Hematopoietic multipotent progenitor cell (in vitro differentiated cells): ENCODE measurements around the gene FBXL3. TPM values are rescaled to one million over a fixed set of nuclear protein-coding genes. Genes with fewer than 3 reads are reported as not detected.
"Not testable (repeated sequence)": the region's sequence is repeated elsewhere in the genome, so short reads cannot be mapped to it uniquely, and the experiment has no call there.

Experiments
- DNase-seq, 3 donors: peaks; one replicate each; pipeline ENCODE4 v3.0.0-alpha.2; 2011 to 2015; ENCODE audit warnings: low read depth in 2 of 3, low spot score in 2 of 3
- total RNA-seq: library from RNA; depleted of rRNA; stranded (reverse); fragments of >200 nt; gene quantifications from one replicate; pipeline ENCODE4 v1.2.3, GENCODE V29; 2012

FBXL3 gene
- total RNA-seq, 1 donor, result 45.0 TPM

GRCh38 chr13:76991796-76992547 lies 35.0 kb downstream of the FBXL3 start, which contains the start of gene CLN5:
TSS of gene CLN5 (plus strand) at chr13:76992081. CDS start at chr13:76992099, 18 bp downstream.
- peak; percentile 95 to 97 (median 96) for DNase-seq

GRCh38 chr13:76991432-76991795 lies 35.5 kb downstream of the FBXL3 start:
- peak; percentile 42 to 56 (median 50) for DNase-seq

- DNase-seq, result no peak
Measured at GRCh38 chr13:76983676-76984075, 43.3 kb downstream of the FBXL3 start.

GRCh38 chr13:76982061-76982460 lies 44.9 kb downstream of the FBXL3 start:
- no peak for DNase-seq

GRCh38 chr13:76980075-76980718 lies 46.8 kb downstream of the FBXL3 start:
- DNase-seq, result peak; percentile 70 to 76 (median 72)

GRCh38 chr13:76976929-76977328 lies 50.0 kb downstream of the FBXL3 start:
- DNase-seq, result no peak

- peak in 1 of 3 donors; percentile 60 for DNase-seq
Measured at GRCh38 chr13:76976490-76976889, 50.5 kb downstream of the FBXL3 start.

GRCh38 chr13:76975863-76976262 lies 51.1 kb downstream of the FBXL3 start:
- no peak for DNase-seq

- no peak for DNase-seq
Measured at GRCh38 chr13:76974618-76974975, 52.4 kb downstream of the FBXL3 start.

- no peak for DNase-seq
Measured at GRCh38 chr13:76973920-76974617, 52.9 kb downstream of the FBXL3 start.

GRCh38 chr13:76971851-76972829 lies 54.8 kb downstream of the FBXL3 start:
- peak in 1 of 3 donors; percentile 32 for DNase-seq

GRCh38 chr13:76971215-76971614 lies 55.7 kb downstream of the FBXL3 start:
- DNase-seq, result no peak

GRCh38 chr13:76969488-76970365 lies 57.2 kb downstream of the FBXL3 start:
- DNase-seq, result no peak

- DNase-seq, result no peak
Measured at GRCh38 chr13:76968041-76968440, 58.9 kb downstream of the FBXL3 start.

- DNase-seq, result no peak
Measured at GRCh38 chr13:76967031-76967430, 59.9 kb downstream of the FBXL3 start.

GRCh38 chr13:76965759-76966421 lies 61.1 kb downstream of the FBXL3 start:
- no peak for DNase-seq

- DNase-seq, result not testable (repeated sequence)
Measured at GRCh38 chr13:76959734-76960133, 67.2 kb downstream of the FBXL3 start.

- no peak for DNase-seq
Measured at GRCh38 chr13:76958841-76959432, 68.0 kb downstream of the FBXL3 start.

- no peak for DNase-seq
Measured at GRCh38 chr13:76955661-76956060, 71.3 kb downstream of the FBXL3 start.
